Medulla oblongata (tissue), 1 donor: Measurements from ENCODE around the gene WDR48.
A peak's percentile ranks its signal among the peaks of the same experiment; 100 is the strongest.

Experiments used
- DNase-seq: peaks from one replicate; pipeline ENCODE4 v3.0.0-alpha.2; 2015; ENCODE audit errors: extremely low spot score

The WDR48 gene

GRCh38 chr3:39101022-39101689, 49.3 kb downstream of the WDR48 start:
- peak; percentile 27 for DNase-seq

- DNase-seq = no peak
Observed at GRCh38 chr3:39102504-39103323, 50.9 kb downstream of the WDR48 start.

- no peak for DNase-seq
Observed at GRCh38 chr3:39103324-39103693, 51.5 kb downstream of the WDR48 start.

GRCh38 chr3:39103791-39104552, 52.2 kb downstream of the WDR48 start:
- peak; percentile 37 for DNase-seq

- no peak for DNase-seq
Observed at GRCh38 chr3:39104961-39105686, 53.3 kb downstream of the WDR48 start.

- no peak for DNase-seq
Observed at GRCh38 chr3:39105687-39106063, 53.9 kb downstream of the WDR48 start.

- peak; percentile 38 for DNase-seq
Observed at GRCh38 chr3:39106281-39106811, 54.5 kb downstream of the WDR48 start.

- peak; percentile 32 for DNase-seq
Observed at GRCh38 chr3:39106851-39107387, 55.1 kb downstream of the WDR48 start.

- DNase-seq = peak; percentile 95
Observed at GRCh38 chr3:39107388-39108199, 55.8 kb downstream of the WDR48 start, which contains the start of the genes GORASP1 and TTC21A. Gene GORASP1, minus strand, starts transcription at chr3:39107627. Its CDS starts 86 bp downstream, at chr3:39107541. Gene TTC21A, plus strand, starts transcription at chr3:39107680. Its CDS starts 158 bp downstream, at chr3:39107838.

GRCh38 chr3:39108200-39108710, 56.4 kb downstream of the WDR48 start:
- peak; percentile 72 for DNase-seq

- no peak for DNase-seq
Observed at GRCh38 chr3:39109086-39109485, 57.3 kb downstream of the WDR48 start.

- DNase-seq = no peak
Observed at GRCh38 chr3:39110041-39110639, 58.3 kb downstream of the WDR48 start.

- DNase-seq = no peak
Observed at GRCh38 chr3:39112113-39112512, 60.3 kb downstream of the WDR48 start.

- DNase-seq = no peak
Observed at GRCh38 chr3:39112535-39112934, 60.7 kb downstream of the WDR48 start.

GRCh38 chr3:39113291-39113690, 61.5 kb downstream of the WDR48 start:
- no peak for DNase-seq

GRCh38 chr3:39114456-39114855, 62.6 kb downstream of the WDR48 start:
- no peak for DNase-seq

- no peak for DNase-seq
Observed at GRCh38 chr3:39115870-39116269, 64.1 kb downstream of the WDR48 start.

- no peak for DNase-seq
Observed at GRCh38 chr3:39118079-39118478, 66.3 kb downstream of the WDR48 start.

GRCh38 chr3:39118931-39119660, 67.3 kb downstream of the WDR48 start:
- DNase-seq = no peak
